ENCODE results near the gene SLIT3. TPM values are rescaled to one million over a fixed set of nuclear protein-coding genes. Genes with fewer than 3 reads are reported as not detected.

SLIT3 gene
- total RNA-seq, 2 experiments from 2014 or later, result 0.20 to 0.43 TPM

DNA sequence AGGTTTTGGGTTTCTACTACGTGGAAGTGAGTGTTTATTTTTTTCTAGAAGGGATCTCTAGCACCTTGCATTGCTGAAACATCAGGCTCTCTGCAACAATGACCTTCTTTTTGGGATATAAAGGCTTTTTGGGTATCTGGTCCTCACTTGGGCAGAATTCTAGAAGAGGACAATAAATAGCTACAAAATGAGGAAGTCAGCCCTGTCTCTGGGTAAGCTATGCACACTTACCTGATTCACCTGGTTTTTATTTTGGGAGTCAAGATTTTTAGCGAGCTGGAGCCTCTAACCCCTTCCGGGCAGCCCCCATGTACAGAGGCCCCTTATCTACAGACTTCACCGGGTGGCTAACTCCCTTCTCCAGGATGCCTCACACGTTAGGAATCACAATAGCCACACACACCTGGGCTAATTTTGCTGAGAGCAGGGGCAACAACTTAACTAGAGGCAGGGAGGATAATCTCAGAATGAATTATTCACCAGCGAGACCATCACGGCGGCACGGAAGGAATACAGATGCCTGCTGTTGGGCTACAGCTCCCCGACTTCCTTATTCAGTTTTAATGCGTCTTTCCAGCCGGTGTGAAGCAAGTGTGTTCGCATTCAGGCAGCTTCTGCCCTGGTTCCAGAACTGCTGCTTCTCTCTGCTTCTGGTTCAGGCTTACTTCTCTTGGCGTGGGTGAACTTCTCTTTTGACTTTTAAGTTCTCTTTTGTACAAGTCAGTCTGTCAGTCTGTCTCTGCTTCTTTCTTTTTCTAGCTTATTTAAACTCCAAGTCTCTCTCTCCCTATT lies 380.7 kb downstream of the SLIT3 start:
- Mint-ChIP-seq H3K9me3 (no peaks in the 10 kb centered on the region), H3K4me1 (no peaks in the 10 kb centered on the region), H3K36me3 (no peaks in the 10 kb centered on the region), H3K4me3 (no peak overlapping the region), H3K27ac (no peak overlapping the region), H3K27me3 (peaks cover 45% of the 10 kb centered on the region)
- no peak for DNase-seq

DNA sequence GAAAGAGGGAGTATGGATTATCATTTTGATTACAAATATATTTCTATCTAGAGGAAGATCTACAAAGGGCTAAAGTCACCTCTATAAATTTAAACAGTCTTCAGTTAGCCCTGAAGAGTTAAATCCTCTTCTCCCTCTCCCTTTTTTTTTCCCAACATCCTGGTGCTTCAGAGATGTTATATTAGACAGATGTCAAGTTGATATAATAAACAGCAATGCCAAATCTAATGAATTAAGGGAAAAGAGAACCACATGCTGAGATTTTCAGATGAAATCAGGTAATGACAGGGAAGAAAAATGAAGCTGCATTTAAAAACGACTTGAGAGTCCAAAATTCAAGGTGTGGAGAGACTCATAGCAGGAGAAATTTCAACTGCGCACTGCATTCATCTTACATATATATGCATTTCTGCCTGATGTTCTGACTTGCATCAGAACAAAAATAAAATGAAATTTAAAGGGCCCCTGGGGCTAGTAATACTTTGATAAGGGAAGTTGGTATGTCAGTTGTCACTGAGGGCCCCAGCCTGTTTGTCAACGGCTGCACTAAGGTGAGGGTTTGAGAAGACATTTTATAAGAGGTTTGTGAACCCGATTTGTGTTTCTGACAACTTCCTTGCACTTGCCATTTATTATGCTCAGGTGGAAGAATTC lies 382.9 kb downstream of the SLIT3 start:
- Mint-ChIP-seq H3K4me1 (no peaks in the 10 kb centered on the region), H3K27ac (no peak overlapping the region), H3K27me3 (peaks cover 46% of the 10 kb centered on the region), H3K4me3 (no peak overlapping the region), H3K36me3 (no peaks in the 10 kb centered on the region), H3K9me3 (no peaks in the 10 kb centered on the region)
- no peak for DNase-seq

- Mint-ChIP-seq H3K4me3 (no peak overlapping the region), H3K27ac (no peak overlapping the region), H3K36me3 (no peaks in the 10 kb centered on the region), H3K4me1 (no peaks in the 10 kb centered on the region), H3K27me3 (peaks cover 45% of the 10 kb centered on the region), H3K9me3 (no peaks in the 10 kb centered on the region)
- no peak for DNase-seq
Measured at GRCh38 chr5:168916852-168917251, 384.1 kb downstream of the SLIT3 start.

DNA sequence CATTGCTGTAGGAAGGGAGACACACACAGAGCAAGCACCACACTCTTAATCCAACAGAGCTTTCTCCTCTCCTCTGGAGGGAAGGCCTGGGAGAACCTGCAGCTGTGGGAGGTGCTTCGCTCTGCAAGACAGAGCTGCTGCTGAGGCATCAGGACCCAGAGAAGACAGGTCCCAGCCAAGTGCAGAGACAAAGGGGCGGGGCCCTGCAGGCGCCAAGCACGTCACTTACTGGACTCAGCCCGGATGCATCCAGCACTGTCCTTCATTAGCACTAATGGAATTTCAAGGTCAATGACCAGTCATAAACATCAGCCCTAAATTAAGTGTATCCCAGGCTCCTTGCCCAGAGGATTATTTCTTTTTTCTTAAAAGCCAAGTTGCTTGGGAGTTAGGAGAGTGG lies 384.7 kb downstream of the SLIT3 start:
- no peak overlapping the region for H3K4me3 Mint-ChIP-seq
- no peaks in the 10 kb centered on the region for H3K36me3 Mint-ChIP-seq
- peaks cover 40% of the 10 kb centered on the region for H3K27me3 Mint-ChIP-seq
- no peaks in the 10 kb centered on the region for H3K9me3 Mint-ChIP-seq
- no peak for DNase-seq
- no peaks in the 10 kb centered on the region for H3K4me1 Mint-ChIP-seq
- H3K27ac Mint-ChIP-seq, result no peak overlapping the region

- Mint-ChIP-seq H3K4me1 (no peaks in the 10 kb centered on the region), H3K27me3 (peaks cover 27% of the 10 kb centered on the region), H3K4me3 (no peak overlapping the region), H3K27ac (no peak overlapping the region), H3K9me3 (no peaks in the 10 kb centered on the region), H3K36me3 (no peaks in the 10 kb centered on the region)
- no peak for DNase-seq
Measured at GRCh38 chr5:168914491-168914890, 386.4 kb downstream of the SLIT3 start.

DNA sequence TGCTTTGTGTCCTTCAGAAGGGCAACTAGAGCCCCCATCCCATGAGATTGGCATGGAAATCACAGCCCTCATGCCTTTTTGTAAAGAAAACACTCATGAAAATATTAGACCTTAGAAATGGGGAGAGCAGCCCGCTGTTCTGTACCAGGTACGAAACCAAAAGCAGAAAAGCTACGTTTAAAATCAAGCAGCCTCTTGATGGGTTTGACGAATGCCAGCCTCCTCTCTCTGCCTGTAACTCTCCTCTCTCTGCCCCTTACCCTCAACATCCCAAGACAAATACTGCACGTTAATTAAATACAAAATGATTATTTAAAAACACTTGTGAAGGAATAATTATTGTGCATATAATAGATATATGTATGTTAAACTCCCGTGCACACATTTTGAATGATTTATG lies 390.1 kb downstream of the SLIT3 start:
- Mint-ChIP-seq H3K36me3 (no peaks in the 10 kb centered on the region), H3K27me3 (peaks cover 19% of the 10 kb centered on the region), H3K4me1 (no peaks in the 10 kb centered on the region), H3K27ac (no peak overlapping the region), H3K4me3 (no peak overlapping the region), H3K9me3 (no peaks in the 10 kb centered on the region)
- DNase-seq, result no peak

GRCh38 chr5:168908207-168908606 lies 392.7 kb downstream of the SLIT3 start:
- Mint-ChIP-seq H3K27ac (no peak overlapping the region), H3K4me3 (no peak overlapping the region), H3K4me1 (no peaks in the 10 kb centered on the region), H3K36me3 (no peaks in the 10 kb centered on the region), H3K9me3 (no peaks in the 10 kb centered on the region), H3K27me3 (peaks cover 13% of the 10 kb centered on the region)
- DNase-seq, result no peak

GRCh38 chr5:168903061-168903460 lies 397.9 kb downstream of the SLIT3 start:
- Mint-ChIP-seq H3K27ac (no peak overlapping the region), H3K36me3 (no peaks in the 10 kb centered on the region), H3K4me1 (no peaks in the 10 kb centered on the region), H3K4me3 (no peak overlapping the region), H3K9me3 (no peaks in the 10 kb centered on the region), H3K27me3 (peaks cover 8% of the 10 kb centered on the region)
- DNase-seq, result no peak

- Mint-ChIP-seq H3K27me3 (peaks cover 17% of the 10 kb centered on the region), H3K27ac (no peak overlapping the region), H3K9me3 (no peaks in the 10 kb centered on the region), H3K4me3 (no peak overlapping the region), H3K36me3 (no peaks in the 10 kb centered on the region), H3K4me1 (no peaks in the 10 kb centered on the region)
- DNase-seq, result no peak
Measured at GRCh38 chr5:168899673-168900072, 401.3 kb downstream of the SLIT3 start.

DNA sequence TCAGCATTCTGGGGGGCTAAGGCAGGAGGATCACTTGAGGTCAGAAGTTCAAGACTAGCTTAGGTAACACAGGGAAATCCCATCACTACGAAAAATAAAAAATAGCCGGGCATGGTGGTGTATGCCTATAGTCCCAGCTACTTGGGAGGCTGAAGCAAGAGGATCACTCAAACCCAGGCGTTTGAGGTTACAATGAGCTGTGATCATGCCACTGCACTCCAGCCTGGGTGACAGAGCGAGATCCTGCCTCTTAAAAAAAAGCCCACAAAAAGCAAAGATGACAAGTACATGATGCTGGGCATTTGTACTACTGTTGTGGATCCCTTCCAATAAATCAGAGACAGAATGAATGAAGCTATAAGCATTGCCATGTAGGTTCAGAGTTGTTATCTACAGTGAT lies 401.7 kb downstream of the SLIT3 start:
- Mint-ChIP-seq H3K4me3 (no peak overlapping the region), H3K4me1 (no peaks in the 10 kb centered on the region), H3K36me3 (no peaks in the 10 kb centered on the region), H3K27me3 (peaks cover 21% of the 10 kb centered on the region), H3K9me3 (no peaks in the 10 kb centered on the region), H3K27ac (no peak overlapping the region)
- DNase-seq, result no peak

DNA sequence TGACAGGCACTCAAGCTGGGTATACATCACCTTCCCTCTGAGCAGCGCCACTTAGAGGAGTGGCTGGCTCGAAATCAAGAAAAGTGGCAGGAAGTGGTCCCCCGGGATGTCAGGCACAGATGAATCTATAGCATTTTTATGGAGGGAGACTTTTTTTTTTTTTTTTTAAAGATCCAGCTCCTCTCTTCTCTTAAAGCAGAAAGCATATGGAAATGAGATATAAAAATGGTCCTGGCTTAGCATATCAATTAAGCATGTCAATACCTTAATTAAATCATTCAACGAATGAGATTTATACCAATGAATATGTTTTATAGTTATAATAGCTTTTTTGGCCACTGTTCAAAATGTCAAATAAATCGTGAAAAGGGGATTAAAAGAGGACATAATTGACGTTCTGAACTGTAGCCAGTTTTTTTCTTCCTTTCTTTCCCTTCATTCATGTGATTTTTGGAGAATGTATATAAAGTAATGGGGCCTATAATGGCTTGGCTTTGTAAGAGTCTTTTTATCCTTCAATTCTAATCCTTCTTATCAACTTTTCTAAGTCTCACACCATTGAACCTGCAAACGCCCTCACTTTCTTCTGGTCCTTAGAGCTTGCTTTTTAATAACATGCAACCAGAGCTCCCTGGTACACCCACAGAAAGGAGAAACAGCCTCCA lies 402.6 kb downstream of the SLIT3 start:
- H3K4me1 Mint-ChIP-seq, result no peaks in the 10 kb centered on the region
- H3K4me3 Mint-ChIP-seq, result no peak overlapping the region
- no peak for DNase-seq

DNA sequence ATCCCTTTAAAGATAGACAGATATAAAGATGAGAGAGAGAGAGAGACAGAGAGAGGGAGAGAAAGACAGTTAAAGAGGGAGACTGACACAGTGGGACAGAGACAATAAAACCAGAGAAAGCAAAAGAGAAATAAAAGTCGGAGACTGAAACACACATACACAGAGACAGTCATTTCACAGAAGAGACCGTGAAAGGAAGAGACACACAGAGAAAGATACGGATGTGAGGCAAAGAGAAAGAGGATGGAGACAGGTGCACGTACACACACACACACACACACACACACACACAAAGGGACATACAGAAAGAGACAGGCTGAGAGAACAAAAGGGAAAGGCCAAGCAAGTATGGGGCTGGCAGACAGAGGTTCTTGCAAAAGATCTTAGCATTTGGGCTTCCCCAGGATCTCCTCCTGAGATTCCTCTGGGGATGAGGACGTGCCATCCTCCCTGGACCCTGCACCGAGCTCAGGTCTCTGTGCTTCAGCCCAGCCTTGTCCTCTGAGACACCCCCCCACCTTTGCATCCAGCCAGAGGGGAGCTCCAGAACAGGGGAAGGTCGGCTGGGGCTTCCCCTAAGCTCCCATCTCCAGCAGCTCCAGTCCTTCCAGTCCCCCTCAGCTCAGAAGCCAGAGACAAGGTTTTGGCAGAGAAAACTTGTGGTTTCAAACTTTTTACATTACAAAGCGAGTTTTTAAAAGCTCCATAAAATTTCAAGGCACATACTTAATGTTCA lies 403.4 kb downstream of the SLIT3 start:
- no peaks in the 10 kb centered on the region for H3K36me3 Mint-ChIP-seq
- H3K27ac Mint-ChIP-seq, result no peak overlapping the region
- H3K4me3 Mint-ChIP-seq, result no peak overlapping the region
- no peaks in the 10 kb centered on the region for H3K9me3 Mint-ChIP-seq
- peaks cover 27% of the 10 kb centered on the region for H3K27me3 Mint-ChIP-seq
- DNase-seq, result no peak
- no peaks in the 10 kb centered on the region for H3K4me1 Mint-ChIP-seq

More for the DNA sequence above, 402.6 kb downstream of the SLIT3 start:
- H3K9me3 Mint-ChIP-seq, result no peaks in the 10 kb centered on the region
- H3K27me3 Mint-ChIP-seq, result peaks cover 22% of the 10 kb centered on the region
- no peak overlapping the region for H3K27ac Mint-ChIP-seq
- H3K36me3 Mint-ChIP-seq, result no peaks in the 10 kb centered on the region

DNA sequence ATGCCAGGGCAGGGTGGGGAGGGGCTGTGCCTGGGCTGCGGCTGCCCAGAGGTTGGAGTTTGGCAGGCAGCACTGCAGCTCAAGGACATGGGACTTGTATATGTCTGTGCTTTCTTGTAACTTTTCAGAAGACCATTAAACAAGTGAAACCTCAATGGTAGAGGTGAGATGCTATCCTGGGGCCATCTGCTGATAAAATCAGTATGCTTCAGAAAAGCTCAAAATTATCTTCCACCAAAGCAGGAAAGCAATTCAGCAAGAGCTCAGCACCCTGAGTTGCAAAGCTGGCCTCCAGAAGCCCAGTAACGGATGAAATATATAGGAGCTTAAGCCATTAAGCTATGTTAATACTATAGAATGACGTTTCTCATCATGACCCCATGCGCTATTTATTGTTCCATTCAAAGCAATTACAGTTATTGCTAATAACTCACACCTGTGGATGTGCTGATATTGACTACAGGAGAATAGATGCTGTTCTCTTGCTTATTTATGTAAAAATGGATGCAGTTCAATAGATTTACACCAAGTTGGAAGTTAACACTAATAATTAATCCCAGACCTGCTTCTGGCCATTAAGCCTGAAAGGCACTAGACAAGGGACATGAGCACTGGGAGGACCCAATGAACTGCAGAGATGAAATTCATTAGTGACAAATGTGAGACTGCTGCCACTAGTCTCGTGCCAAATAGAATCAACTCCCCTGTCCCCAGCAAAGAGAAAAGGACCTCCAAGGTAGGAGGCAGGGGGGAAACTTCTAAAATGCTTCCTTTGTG lies 405.5 kb downstream of the SLIT3 start:
- H3K4me1 Mint-ChIP-seq, result no peaks in the 10 kb centered on the region

GRCh38 chr5:168893283-168893682 lies 407.7 kb downstream of the SLIT3 start:
- DNase-seq, result no peak
- Mint-ChIP-seq H3K36me3 (no peaks in the 10 kb centered on the region), H3K9me3 (no peaks in the 10 kb centered on the region), H3K4me1 (no peaks in the 10 kb centered on the region), H3K27ac (no peak overlapping the region), H3K27me3 (peaks cover 37% of the 10 kb centered on the region), H3K4me3 (no peak overlapping the region)

More for the DNA sequence above, 405.5 kb downstream of the SLIT3 start:
- Mint-ChIP-seq H3K27ac (no peak overlapping the region), H3K36me3 (no peaks in the 10 kb centered on the region), H3K27me3 (peaks cover 31% of the 10 kb centered on the region), H3K4me3 (no peak overlapping the region), H3K9me3 (no peaks in the 10 kb centered on the region)
- no peak for DNase-seq
